Measurements from ENCODE around the gene IKBKG.
A peak's percentile ranks its signal among the peaks of the same experiment; 100 is the strongest.
"Not testable (repeated sequence)": the region's sequence is repeated elsewhere in the genome, so short reads cannot be mapped to it uniquely, and the experiment has no call there.

IKBKG gene, protein sequence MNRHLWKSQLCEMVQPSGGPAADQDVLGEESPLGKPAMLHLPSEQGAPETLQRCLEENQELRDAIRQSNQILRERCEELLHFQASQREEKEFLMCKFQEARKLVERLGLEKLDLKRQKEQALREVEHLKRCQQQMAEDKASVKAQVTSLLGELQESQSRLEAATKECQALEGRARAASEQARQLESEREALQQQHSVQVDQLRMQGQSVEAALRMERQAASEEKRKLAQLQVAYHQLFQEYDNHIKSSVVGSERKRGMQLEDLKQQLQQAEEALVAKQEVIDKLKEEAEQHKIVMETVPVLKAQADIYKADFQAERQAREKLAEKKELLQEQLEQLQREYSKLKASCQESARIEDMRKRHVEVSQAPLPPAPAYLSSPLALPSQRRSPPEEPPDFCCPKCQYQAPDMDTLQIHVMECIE

DNA sequence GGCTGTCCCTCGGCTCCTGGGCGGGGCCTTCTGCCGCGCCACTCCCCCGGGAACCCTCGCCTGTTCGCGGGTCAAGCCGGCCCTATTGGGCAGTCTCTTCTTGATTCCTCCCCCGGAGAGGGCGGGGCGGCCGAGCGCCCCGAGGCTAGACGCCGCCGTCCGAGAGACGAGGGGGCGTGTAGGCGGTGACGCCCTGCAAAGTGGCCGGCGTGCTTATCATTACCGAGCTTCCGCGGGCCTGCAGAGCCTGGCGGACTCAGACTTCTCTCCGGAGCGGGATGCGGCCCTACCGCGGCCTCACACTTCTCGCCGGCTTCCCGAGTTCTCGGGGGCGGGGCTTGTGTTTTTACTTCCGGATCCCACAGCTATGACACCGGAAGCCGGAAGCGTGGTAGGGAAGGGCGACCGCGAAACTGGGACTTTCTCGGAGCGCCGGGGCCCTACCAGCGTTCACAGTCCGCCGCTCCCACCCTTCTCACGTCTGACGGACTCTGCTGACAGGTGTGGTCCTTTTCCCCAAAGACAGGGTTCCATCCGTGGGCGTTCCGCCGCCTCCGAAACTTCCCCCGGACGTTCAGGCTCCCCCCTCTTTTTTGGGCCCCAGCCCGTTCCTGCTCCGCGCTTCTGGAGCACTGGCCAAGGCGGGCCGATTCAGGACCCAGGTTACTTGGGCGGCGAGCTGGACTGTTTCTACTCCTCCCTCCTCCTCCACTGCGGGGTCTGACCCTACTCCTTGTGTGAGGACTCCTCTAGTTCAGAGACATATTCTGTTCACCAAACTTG lies at the start of gene IKBKG:
Gene IKBKG, plus strand, starts transcription at position 376 of the 783 bp plus-strand sequence. CDS start 4,383 bp downstream, outside the sequence.
- DNase-seq: peak; percentile 91 to 97

DNA sequence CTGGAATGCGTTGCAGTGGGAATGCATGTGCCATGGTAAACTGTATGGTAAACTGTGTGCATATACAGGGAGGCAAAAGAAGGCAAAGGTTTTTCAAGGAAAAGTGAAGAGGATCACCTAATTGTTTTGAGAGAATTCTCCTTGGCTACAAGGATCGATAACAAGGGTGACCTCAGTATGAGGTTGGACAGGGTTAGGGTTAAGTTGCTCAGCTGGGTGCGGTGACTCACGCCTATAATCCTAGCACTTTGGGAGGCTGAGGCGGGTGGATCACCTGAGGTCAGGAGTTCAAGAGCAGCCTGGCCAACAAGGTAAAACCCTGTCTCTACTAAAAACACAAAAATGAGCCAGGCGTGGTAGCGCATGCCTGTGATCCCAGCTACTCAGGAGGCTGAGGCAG lies 46.0 kb upstream of the IKBKG start:
- not testable (repeated sequence) for DNase-seq

DNA sequence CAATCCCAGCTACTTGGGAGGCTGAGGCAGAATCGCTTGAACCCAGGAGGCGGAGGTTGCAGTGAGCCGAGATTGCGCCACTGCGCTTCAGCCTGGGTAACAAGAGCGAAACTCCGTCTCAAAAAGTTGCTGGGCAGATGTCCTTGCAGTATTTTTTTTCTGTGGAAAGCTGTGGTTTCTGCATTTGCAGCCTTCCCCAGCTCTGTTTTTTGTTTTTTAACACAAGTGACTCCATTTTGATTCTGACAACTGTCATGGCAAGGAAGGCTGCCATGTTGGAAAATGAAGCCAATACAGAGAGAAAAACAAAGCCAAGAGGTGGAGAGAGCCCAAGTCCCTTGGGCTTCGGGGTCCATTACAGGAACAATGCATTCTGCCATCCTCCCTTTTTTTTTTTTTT lies 45.3 kb upstream of the IKBKG start:
- no peak for DNase-seq

DNA sequence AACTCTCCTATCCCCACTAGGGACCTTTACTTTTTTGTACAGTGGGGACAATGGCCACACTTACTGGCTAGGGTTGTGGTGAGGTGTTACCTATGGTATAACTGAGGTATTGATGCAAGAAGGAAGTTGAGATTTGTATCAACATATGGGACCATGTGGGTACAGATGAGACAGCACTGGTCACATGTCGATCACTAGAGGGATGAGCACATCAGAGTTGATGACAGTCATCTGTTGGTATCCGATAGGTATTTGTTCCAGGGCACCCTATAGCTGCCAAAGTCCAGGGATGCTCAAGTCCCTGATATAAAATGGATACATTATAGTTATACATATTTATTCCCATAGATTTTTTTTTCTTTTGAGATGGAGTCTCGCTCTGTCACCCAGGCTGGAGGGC lies 44.4 kb upstream of the IKBKG start:
- DNase-seq: no peak

DNA sequence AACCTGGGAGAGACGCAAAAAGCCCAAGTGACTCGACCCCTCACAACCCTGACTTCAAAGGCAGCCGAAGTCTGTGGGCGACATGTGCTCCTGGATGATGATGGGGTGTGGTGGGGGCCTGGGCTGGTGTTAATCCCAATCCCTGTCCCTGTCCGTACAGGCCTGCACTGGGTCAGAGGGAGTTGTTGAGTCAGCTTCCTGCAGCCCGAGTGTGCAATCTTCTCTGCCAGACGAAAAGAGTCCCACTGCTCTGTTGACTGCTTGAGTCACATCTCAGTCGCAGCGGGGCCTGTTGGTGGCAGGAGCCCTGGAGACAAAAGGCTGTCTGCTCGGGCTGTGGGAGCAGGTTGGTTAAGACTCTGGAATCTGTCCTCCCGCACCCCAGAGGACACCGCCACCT lies 41.7 kb upstream of the IKBKG start:
- no peak for DNase-seq

DNA sequence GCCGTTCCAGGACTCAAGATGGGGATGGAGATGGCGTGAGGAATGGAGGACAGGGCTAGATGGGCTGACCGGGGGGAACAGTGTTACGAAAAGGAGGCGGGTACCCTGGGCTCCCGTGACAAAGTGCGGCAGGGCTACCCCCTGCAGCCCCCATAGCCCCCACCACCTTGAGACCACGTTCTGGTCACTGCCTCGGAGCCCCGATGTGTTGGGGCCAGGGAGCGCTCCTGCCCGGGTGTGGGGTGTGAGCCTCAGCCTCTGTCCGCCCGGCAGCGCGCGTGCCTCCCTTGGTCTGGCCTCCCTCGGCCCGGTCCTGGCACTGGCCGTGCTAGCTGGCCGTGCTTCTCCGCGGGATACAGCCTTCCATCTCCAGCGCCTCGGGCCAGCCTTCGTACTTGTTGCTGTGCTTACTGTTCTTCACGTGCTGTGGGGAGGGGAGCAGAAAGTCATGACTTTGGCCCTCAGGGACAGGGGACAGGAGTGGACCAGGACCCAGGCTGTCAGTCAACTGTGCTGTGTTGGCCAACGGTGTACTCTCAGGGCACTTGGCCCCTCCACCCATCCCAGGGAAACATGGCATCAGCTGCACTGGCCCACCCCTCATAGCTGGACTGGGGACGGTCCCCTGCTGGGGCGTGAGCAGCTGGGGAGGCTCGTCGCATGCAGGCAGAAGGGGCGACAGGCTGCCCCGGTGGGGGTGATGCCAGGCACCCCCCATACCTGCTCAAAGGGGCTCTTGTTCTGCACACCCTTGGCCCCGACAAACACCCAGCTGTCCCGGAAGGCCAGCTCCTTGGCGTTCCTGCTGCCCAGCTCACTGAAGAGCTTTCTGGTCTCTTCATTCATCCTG lies 40.7 kb upstream of the IKBKG start:
- DNase-seq: no peak

DNA sequence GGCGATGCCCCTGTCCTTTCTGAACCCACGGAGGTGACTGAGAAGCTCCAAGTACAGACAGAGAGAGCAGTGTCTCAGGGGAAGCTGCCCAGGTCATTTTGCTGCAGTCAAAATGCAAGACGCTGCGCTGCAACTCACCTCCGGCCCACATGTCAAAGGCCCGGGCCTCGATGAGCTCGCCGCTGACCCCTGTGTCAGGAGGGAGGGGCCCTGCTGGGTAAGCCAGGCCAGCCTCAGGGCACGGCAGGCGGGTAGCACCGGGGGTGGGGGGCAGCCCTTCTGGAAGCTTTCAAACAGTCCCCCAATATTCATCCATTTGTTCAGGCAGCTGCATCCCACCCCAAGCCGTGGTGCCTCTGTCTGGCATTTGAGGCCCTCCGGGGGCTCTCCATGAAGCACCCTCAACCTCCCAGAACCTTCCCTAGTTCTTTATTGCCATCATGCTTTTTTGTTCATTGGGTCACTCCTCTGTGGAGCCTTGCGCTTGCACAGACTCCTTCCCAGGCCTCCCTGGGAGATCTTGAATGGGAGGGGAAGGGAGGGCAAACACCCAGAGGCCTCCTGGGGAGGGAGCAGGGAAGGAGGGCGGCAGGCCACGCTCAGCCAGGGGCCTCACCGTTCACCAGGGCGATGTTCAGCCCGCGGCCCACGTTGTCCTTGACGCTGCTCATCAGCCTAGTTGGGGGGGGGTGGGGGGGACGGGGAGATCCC lies 39.6 kb upstream of the IKBKG start:
- no peak for DNase-seq

DNA sequence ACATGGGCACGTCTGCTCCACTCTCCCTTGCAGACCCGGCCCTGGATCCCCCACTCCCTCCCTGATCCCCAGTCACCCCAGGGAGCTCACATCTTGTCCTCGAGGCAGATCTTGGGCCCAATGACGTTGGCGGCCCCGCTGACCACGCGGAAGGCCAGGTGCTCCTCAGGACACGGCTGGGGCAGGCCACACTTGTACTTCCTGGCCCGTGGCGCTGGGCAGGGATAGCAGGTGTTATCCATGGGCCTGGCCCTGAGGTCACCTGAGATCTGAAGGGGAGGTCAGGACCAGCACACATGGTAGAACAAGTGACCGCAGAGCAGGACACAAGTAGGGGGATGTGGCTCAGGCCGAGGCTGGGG lies 39.1 kb upstream of the IKBKG start:
- no peak for DNase-seq

DNA sequence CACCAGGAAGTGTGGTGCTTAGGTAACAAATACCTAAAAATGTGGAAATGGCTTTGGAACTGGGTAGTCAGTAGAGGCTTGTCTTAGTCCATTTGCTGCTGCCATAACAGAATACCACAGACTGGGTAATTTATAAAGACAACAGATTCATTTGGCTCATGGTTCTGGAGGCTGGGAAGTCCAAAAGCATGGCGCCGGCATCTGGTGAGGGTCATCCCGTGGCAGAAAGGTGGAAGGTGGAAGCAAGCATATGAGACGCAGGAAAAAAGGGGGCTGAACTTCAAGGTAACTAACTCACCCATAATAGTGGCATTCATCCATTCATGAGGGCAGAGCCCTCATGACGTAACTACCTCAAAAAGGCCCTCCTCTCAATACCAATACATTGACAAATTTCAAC lies 38.0 kb upstream of the IKBKG start:
- no peak for DNase-seq

DNA sequence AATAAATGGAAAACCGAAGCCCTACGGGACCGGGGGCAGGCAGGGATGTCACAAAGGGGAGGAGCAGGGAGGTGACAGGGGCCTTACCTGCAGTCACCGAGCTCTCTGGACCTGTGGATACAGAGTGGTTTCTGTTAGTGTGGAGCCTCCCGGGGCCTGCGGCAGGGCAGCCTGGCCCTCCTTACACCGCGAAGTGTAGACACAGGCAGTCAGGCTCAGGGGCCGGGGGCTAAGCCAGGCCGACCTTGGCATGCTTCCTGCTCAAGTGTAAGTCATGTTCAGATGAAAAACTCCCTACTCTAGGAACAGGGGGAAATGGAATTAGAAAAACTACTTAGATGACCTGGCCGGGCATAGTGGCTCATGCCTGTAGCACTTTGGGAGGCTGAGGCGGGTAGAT lies 35.7 kb upstream of the IKBKG start:
- no peak for DNase-seq

DNA sequence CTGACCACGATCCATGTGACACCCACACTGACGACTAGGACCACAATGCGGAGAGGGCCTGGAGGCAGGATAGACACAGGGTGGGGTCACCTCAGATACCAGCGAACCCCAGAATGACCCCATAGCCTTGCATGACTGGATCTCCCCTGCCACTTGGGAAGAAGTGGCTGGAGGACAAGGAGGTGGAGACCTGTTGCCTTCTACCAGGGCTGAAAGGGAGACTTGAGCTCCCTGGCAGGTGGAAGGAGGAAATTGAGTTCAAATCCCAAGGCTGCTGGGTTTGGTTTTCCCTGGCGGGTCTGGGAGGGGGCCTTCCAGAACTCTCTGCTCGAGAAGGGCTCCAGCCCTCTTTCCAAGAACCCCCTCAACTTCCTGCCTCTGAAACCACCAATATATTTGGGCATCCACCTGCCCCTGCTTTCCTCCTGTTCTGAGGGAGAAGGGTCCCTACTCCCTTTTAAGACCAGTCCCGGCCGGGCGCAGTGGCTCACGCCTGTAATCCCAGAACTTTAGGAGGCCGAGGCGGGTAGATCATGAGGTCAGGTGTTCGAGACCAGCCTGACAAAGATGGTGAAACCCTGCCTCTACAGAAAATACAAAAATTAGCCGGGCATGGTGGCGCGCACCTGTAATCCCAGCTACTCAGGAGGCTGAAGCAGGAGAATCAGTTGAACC lies 34.4 kb upstream of the IKBKG start:
- DNase-seq: no peak

DNA sequence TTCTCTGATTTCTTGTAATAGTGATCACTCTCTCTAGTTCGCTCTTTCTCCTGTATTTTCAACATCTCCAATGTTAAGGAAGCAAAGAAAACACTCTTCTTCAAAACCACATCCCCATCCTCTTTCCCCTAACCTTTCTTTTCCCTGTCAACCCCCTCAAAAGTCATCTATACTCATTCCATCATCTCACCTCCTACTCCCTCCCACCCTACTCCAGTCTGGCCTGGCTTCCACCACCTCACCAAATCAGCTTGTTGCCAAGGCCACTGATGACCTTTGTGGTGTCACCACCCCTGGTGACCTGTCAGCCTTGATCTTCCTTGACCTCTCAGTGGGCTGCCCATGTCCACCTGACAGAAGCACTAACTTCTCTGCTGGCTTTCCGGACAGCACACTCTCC lies 33.7 kb upstream of the IKBKG start:
- no peak for DNase-seq

DNA sequence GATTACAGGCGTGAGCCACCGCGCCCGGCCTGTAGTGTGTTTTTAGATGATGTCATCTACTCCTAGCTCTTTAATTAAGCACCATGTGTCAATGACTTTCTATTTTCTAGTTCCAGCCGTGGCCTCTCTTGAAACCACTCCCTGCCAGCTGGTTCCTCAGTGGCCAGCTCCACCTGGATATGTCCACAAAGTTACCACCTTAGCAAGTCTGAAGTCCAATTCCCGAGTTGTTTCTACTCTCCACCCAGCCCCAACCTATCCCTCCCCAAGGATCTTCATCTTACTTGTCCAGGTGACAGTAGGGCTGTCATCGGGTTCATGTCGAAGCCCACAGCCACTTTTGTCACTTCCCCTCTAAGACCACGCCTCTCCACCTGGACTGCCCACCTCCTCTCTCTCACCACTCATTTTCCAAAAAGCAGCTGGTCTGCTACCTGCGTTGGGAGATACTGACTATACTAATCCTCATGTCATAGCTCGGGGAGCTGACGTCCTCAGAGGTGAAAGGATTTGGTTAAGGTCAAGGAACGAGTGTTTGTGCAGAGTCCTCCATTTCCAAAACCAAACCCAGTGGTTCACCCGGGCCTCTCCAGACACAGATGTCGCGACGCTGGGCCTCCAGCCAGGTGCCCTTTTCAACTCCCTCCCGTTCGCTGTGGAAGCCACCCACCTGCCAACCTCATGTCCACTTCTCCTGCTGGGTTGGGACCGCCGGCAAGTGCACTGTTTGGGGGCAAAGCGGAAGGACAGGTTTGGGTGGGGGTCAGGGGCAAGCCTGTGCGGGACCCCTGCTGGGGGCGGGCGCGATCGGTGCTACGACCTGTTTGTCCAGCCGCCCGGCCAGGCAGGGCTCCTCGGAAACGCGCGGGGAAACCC lies 32.1 kb upstream of the IKBKG start:
- no peak for DNase-seq

DNA sequence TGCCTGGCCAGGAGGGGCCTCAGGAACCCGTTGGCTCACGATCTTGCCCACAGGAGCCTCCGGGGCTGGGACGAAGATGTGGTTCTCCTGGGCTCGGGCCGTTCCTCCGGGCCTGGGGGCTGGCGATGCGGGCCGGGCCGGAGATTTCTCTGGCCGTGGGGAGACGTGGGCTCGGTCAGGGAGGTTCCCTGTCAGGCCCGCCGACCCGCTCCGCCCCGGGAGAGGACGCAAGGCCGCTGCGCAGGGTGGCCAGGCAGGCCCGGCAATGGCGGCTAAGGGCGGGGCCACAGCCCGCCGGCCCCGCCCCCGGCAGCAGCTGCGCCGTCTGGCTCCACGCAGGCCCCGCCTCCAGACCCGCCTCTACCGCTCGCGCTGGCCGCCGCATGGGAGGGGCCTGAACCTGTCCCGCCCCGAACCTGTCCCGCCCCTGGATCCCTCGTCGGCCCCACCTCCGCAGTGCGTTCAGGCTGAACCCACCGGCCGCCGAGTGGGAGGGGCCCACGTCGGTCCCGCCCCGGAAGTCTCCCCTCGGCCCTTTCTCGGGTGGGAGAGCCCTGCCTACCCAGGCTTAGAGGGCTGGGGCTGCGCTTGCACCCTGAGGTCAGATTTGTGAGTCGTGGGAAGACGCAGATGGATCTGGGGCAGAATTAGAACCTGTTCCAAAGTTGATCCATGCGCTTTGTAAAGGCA lies 31.3 kb upstream of the IKBKG start, which contains the start of gene FAM3A:
Gene FAM3A, minus strand, starts transcription at position 267 of the 690 bp plus-strand sequence. CDS start 460 bp downstream, outside the sequence.
- peak; percentile 91 to 94 for DNase-seq

DNA sequence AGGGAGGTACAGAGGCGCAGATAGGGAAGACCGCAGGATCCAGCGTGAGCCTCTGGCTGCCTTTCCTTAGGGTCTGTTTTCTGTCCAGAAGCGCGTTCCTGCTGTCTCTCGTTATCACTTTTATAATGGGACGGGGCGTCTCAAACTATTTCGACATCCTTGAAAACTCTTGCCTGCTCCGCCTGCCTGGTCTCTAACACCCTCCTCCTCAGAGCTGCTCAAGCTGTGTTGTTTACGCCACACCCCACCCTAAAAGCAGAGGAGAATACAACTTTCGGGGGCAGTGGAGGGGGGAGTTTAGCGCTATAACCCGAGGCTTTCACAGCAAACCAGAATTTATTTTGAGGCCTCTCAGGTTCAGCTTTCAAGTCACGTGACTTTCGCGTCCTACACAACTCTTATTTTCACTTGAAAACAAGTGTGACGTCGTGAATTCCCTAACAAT lies 30.7 kb upstream of the IKBKG start:
- DNase-seq: no peak

DNA sequence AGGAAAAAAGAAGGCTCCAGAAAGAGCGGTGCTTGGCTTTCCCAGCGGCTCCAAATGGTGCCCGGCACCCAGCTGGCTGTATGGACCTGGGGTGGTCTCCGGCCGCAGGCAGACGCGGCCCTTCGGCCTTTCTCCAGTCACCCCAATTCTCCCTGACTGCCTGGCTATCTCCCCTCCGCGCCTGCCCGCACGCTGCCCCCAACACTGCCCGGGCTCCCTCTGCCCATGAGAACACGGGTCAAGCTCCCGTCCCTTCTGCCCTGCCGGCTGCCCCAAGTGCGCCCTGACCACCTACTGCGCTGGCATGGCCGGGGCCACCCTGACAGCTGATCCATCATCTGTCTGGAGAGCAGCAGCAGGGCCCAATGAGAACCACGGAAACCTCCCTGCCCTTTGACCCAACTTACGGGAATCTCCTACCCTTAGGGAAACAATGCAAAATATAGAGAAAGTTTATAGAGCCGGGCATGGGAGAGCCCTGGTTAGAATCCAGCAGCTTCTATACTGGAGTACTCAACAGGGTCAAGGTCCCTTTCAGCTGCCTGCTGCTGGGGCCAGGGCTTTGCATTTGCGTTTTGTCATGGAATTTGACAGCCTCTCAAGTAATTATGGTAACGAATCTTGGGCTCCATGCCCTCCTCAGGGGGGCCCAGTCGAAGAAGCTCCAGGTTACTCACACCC lies 30.2 kb upstream of the IKBKG start:
- no peak for DNase-seq

DNA sequence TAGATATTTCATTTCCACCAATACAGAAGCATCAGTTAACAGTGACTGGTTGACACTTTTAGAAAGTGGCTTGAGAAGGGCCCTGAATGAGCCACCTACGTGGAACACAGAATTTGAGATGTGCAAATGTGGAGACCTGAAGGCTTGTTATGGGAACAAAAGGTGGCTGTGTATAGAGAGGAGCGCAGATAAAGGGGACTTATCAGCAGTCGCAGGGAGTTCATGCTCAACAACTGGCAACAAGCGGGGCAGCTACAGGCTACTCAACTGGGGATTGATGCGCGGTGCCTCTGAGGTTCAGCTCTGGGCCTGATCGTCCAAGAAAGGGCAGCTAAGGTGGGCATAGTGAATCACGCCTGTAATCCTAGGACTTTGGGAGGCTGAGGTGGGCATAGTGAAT lies 28.0 kb upstream of the IKBKG start:
- no peak for DNase-seq

DNA sequence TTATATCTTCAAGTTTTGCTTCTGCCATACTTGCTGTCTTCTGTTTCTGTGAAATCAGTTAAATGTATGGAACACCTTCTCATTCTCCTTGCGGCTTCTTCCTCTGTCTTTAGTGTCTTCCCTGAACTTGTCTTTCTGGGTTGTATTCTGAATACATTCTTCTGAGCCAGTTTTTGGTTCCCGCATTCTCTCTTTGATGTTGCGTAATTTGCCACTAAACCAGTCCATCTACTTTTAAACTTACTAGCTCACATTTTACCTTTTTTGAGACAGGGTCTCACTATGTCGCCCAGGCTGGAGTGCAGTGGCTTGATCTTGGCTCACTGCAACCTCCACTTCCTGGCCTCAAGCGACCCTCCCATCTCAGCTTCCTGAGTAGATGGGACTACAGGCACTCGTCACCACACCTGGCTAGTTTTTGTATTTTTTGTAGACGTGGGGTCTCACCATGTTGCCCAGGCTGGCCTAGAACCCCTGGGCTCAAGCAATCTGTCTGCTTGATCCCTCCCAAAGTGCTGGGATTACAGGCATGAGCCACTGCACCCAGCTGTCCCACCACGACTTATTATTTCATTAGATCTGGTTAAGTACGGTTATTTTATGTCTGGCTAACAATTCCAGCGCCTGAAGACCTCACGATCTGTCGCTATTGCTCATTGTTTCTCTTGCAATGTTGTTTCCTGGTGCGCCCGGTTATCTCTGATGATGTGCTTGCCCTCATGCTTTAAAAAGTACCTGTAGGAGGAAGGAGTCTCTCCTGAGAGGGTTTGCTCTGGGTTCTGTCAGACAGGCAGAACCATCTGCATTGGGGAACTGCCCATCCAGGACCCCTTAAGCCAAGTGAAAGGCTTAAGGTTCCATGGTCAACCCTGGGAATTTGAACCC lies 21.6 kb upstream of the IKBKG start:
- no peak for DNase-seq

Measured in NCI-H187 (cell line).